HCT116 (cell line): Measurements from ENCODE around the gene FAM81A. TPM values are rescaled to one million over a fixed set of nuclear protein-coding genes. Genes with fewer than 3 reads are reported as not detected.

Source experiments
- ATAC-seq: fragments of 200-7000 bp; cut with Tn5 transposase; 2 replicates; pipeline ENCODE4 v1.9.1; 2020; ENCODE audit warnings: mild to moderate bottlenecking, moderate library complexity
- BruUV-seq: library from RNA; stranded (reverse); fragments of 400-500 nt; replicated peaks from 2 replicates; lab custom pipeline; 2021; lab: Mats Ljungman, UMichigan
- CTCF ChIA-PET: fragments of 300-600 bp; sonication (Branson Sonifier 250); formaldehyde crosslinking; loops from one replicate; lab custom pipeline; 2021; ENCODE audit warnings: antibody characterized with exemption; lab: Charles Lee
- POLR2A ChIA-PET: fragments of 300-600, 350-600 bp; sonication (Branson Sonifier 250); formaldehyde crosslinking; loops from one replicate; lab custom pipeline; 2021; ENCODE audit warnings: antibody characterized with exemption; lab: Charles Lee
- RAD21 ChIA-PET, 2 experiments: fragments of 300-600 bp; sonication (Branson Sonifier 250); formaldehyde crosslinking; loops; one replicate each; lab custom pipeline; 2023; ENCODE audit warnings: low total read pairs in 2 of 2; ENCODE audit not compliant: uncharacterized antibody in 2 of 2, unreplicated experiment in 2 of 2, low non-redundant PET in 1 of 2; lab: Charles Lee
- DNase-seq: peaks from one replicate; pipeline ENCODE4 v3.0.0-alpha.2; 2010; ENCODE audit warnings: low read depth, low spot score
- H2AFZ ChIP-seq: fragments of 200-600 bp; shearing (Covaris generic), sonication (generic); 2 replicates; pipeline ENCODE4 v1.6.1; 2017; ENCODE audit warnings: low read depth, mixed run types, mixed read lengths, antibody characterized with exemption, low read length; ENCODE audit not compliant: poor library complexity, severe bottlenecking
- H3K27ac ChIP-seq: 2 replicates; pipeline ENCODE4 v1.5.1; 2012; ENCODE audit warnings: low read depth, low read length
- H3K27me3 ChIP-seq: fragments of 200-600 bp; sonication (generic); 2 replicates; pipeline ENCODE4 v1.6.1; 2016; ENCODE audit warnings: mixed run types, low read length, mixed read lengths; ENCODE audit not compliant: insufficient read depth
- H3K36me3 ChIP-seq, 2 experiments: fragments of 200-500 bp in 1 of 2; fragments of 200-600 bp in 1 of 2; sonication (Bioruptor generic) in 1 of 2; sonication (generic) in 1 of 2; 2 replicates each; pipeline versions ENCODE4 v1.5.1 to v1.6.1; 2014 to 2016; ENCODE audit warnings: low read length in 2 of 2, inconsistent platforms in 1 of 2, mixed read lengths in 1 of 2, mixed run types in 1 of 2; ENCODE audit not compliant: insufficient read depth in 2 of 2, control insufficient read depth in 1 of 2
- H3K4me1 ChIP-seq, 2 experiments: fragments of 200-600 bp in 1 of 2; sonication (generic) in 1 of 2; 2 replicates each; pipeline versions ENCODE4 v1.5.1 to v1.6.1; 2012 to 2017; ENCODE audit warnings: low read length in 2 of 2, inconsistent platforms in 1 of 2, mild to moderate bottlenecking in 1 of 2, mixed read lengths in 1 of 2, mixed run types in 1 of 2, moderate library complexity in 1 of 2; ENCODE audit not compliant: insufficient read depth in 2 of 2, control insufficient read depth in 1 of 2
- H3K4me2 ChIP-seq: fragments of 200-600 bp; sonication (generic); 2 replicates; pipeline ENCODE4 v1.6.1; 2017; ENCODE audit warnings: mixed run types, low read length, mixed read lengths
- H3K4me3 ChIP-seq, 2 experiments: fragments of 200-600 bp in 1 of 2; sonication (generic) in 1 of 2; replicated peaks in 1 of 2; 2 replicates each; pipeline ENCODE4 v1.5.1; 2011 to 2016; ENCODE audit warnings: low read length in 2 of 2, control low read depth in 1 of 2, low read depth in 1 of 2, mild to moderate bottlenecking in 1 of 2, mixed read lengths in 1 of 2, mixed run types in 1 of 2
- H3K79me2 ChIP-seq: fragments of 200-600 bp; sonication (generic); 2 replicates; pipeline ENCODE4 v1.6.1; 2017; ENCODE audit warnings: mild to moderate bottlenecking, mixed run types, low read length, moderate library complexity, mixed read lengths; ENCODE audit not compliant: insufficient read depth
- H3K9ac ChIP-seq: fragments of 200-600 bp; sonication (generic); 2 replicates; pipeline ENCODE4 v1.6.1; 2016; ENCODE audit warnings: low read length, mixed read lengths
- H3K9me2 ChIP-seq: fragments of 200-600 bp; sonication (generic), shearing (Covaris generic); 2 replicates; pipeline ENCODE4 v1.6.1; 2017; ENCODE audit warnings: mixed run types, mild to moderate bottlenecking, moderate library complexity; ENCODE audit not compliant: insufficient read depth
- H3K9me3 ChIP-seq, 2 experiments: fragments of 200-500 bp in 1 of 2; fragments of 200-600 bp in 1 of 2; sonication (Bioruptor generic) in 1 of 2; sonication (generic) in 1 of 2; 2 replicates each; pipeline ENCODE4 v1.6.1; 2014 to 2017; ENCODE audit warnings: low read length in 2 of 2, mixed read lengths in 2 of 2, inconsistent platforms in 1 of 2, low read depth in 1 of 2, mild to moderate bottlenecking in 1 of 2, mixed run types in 1 of 2, moderate library complexity in 1 of 2; ENCODE audit not compliant: control insufficient read depth in 1 of 2, insufficient read depth in 1 of 2
- H4K20me1 ChIP-seq: fragments of 200-600 bp; sonication (generic), shearing (Covaris generic); 2 replicates; pipeline ENCODE4 v1.6.1; 2017; ENCODE audit warnings: mixed run types, mild to moderate bottlenecking, moderate library complexity; ENCODE audit not compliant: insufficient read depth
- ATF3 ChIP-seq: IDR thresholded peaks from 2 replicates; pipeline ENCODE4 v1.6.1; 2012
- CBX3 ChIP-seq: IDR thresholded peaks from 2 replicates; pipeline ENCODE4 v1.6.1; 2012; ENCODE audit warnings: low read depth
- CEBPB ChIP-seq: IDR thresholded peaks from 2 replicates; pipeline ENCODE4 v1.6.1; 2012; ENCODE audit warnings: low read depth
- CTCF ChIP-seq, 3 experiments: fragments of 200-600 bp in 1 of 3; sonication (generic) in 1 of 3; IDR thresholded peaks in 2 of 3; conservative IDR thresholded peaks in 1 of 3; 2 replicates each; pipeline ENCODE4 v1.5.1; 2012 to 2017; ENCODE audit warnings: low read depth in 2 of 3, low read length in 2 of 3, antibody characterized with exemption in 1 of 3, borderline replicate concordance in 1 of 3, control low read depth in 1 of 3, mild to moderate bottlenecking in 1 of 3, mixed read lengths in 1 of 3, mixed run types in 1 of 3, moderate library complexity in 1 of 3; ENCODE audit not compliant: insufficient read depth in 1 of 3
- EGR1 ChIP-seq: IDR thresholded peaks from 2 replicates; pipeline ENCODE4 v1.6.1; 2012; ENCODE audit warnings: low read depth
- EZH2 ChIP-seq: fragments of 200-600 bp; sonication (generic); IDR thresholded peaks from 2 replicates; pipeline ENCODE4 v1.6.1; 2017; ENCODE audit warnings: antibody characterized with exemption, mixed run types
- JUND ChIP-seq: IDR thresholded peaks from 2 replicates; pipeline ENCODE4 v1.6.1; 2012
- MAX ChIP-seq: IDR thresholded peaks from 2 replicates; pipeline ENCODE4 v1.6.1; 2012
- POLR2A ChIP-seq: IDR thresholded peaks from 2 replicates; pipeline ENCODE4 v1.7.0; 2011; ENCODE audit warnings: borderline replicate concordance; ENCODE audit not compliant: insufficient read depth, insufficient read length; ENCODE audit errors: extremely low read depth
- RAD21 ChIP-seq: IDR thresholded peaks from 2 replicates; pipeline ENCODE4 v1.6.1; 2012; ENCODE audit warnings: low read depth, mild to moderate bottlenecking
- SP1 ChIP-seq: IDR thresholded peaks from 2 replicates; pipeline ENCODE4 v1.6.1; 2012; ENCODE audit warnings: low read depth
- TCF7L2 ChIP-seq: IDR thresholded peaks from 2 replicates; pipeline ENCODE4 v1.7.0; 2011; ENCODE audit warnings: borderline replicate concordance, inconsistent platforms; ENCODE audit not compliant: insufficient read depth, insufficient read length; ENCODE audit errors: extremely low read depth
- YY1 ChIP-seq: IDR thresholded peaks from 2 replicates; pipeline ENCODE4 v1.6.1; 2011; ENCODE audit warnings: low read length, low read depth, moderate library complexity, mild to moderate bottlenecking; ENCODE audit not compliant: insufficient replicate concordance; ENCODE audit errors: extremely low read depth
- ZFX ChIP-seq: fragments of 450-650 bp; IDR thresholded peaks from 2 replicates; pipeline ENCODE4 v1.6.1; 2017
- intact Hi-C: fragments of 100-400 bp; cut with micrococcal nuclease; formaldehyde crosslinking; loops from 2 replicates; pipeline ENCODE4 v1.10.0; 2022
- total RNA-seq: library from RNA; stranded (reverse); gene quantifications from one replicate; pipeline ENCODE4 v1.2.1, GENCODE V29; 2021; ENCODE audit not compliant: unreplicated experiment

FAM81A gene
- total RNA-seq, 1 experiment from 2014 or later, result 6.6 TPM

GRCh38 chr15:59444081-59444835 lies 6.3 kb downstream of the FAM81A start:
- POLR2A ChIA-PET, result interaction anchor here (1.0 kb wide), 1 partner anchor 151 kb away, joined by 3 read pairs; no protein-coding TSS in a partner anchor

More at GRCh38 chr15:59444081-59444835, 6.3 kb downstream of the FAM81A start:
- Histone ChIP-seq H2AFZ (no peak overlapping the region), H3K27me3 (no peaks in the 10 kb centered on the region), H3K79me2 (no peaks in the 10 kb centered on the region), H3K4me2 (no peak overlapping the region), H3K9me3 (no peaks in the 10 kb centered on the region), H3K9me2 (no peaks in the 10 kb centered on the region), H3K27ac (no peak overlapping the region), H3K36me3 (no peaks in the 10 kb centered on the region), H3K4me1 (no peaks in the 10 kb centered on the region), H3K9ac (no peak overlapping the region), H3K4me3 (no peak overlapping the region), H4K20me1 (no peaks in the 10 kb centered on the region)
- RAD21 ChIA-PET, result no interaction called here
- DNase-seq (no peak), ATAC-seq (no peak)
- intact Hi-C loops, result no loop called here
- BruUV-seq, result no TSS peak
- TF ChIP-seq EZH2 (no peak), CTCF (IDR thresholded peaks at IDR 0.05 in 2 of 3, conservative IDR thresholded peaks at IDR 0.05 in 1 of 3; ENCODE audit: borderline replicate concordance in 1 of 3, insufficient read depth in 1 of 3, low read depth in 2 of 3, low read length in 2 of 3) (no peak), YY1 (no peak), ATF3 (no peak), ZFX (no peak), TCF7L2 (no peak), EGR1 (no peak), CBX3 (no peak), RAD21 (no peak), POLR2A (no peak), MAX (no peak), CEBPB (no peak), SP1 (no peak), JUND (no peak)
- CTCF ChIA-PET, result no interaction called here
